B cell (primary cell): ENCODE results near the gene KIF16B.

ENCODE experiments used
- CTCF ChIP-seq: fragments of 200-600 bp; IDR thresholded peaks from one replicate; pipeline ENCODE4 v1.8.0; 2022; ENCODE audit warnings: antibody characterized with exemption, mild to moderate bottlenecking
- EZH2 ChIP-seq: IDR thresholded peaks from 2 replicates; pipeline ENCODE4 v1.6.1; 2012; ENCODE audit warnings: borderline replicate concordance, low read depth, mild to moderate bottlenecking, moderate library complexity, low read length; ENCODE audit not compliant: insufficient read depth, poor library complexity, severe bottlenecking

GRCh38 chr20:16599257-16599656 lies 26.0 kb upstream of the KIF16B start:
- no peak for TF ChIP-seq CTCF
- no peak for TF ChIP-seq EZH2
